ENCODE results near the gene RPGR.

The RPGR gene

DNA sequence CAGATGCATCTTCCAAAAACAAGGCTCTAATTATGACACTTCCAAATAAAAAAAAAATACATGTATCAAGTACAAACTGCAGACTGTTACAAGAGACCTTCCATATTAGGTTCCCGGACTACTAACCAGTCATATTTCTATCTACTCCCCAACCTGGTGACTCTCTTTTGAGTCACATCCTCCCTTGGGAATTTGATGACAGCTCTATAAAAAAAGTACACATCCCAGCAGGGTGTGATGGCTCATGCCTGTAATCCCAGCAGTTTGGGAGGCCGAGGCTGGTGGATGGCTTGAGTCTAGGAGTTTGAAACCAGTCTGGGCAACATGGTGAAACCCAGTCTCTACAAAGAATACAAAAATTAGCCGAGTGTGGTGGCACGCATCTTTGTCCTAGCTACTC, 14.9 kb downstream of the RPGR start:
- H3K36me3 Mint-ChIP-seq (ENCODE audit: low read depth): peaks cover 45% of the 10 kb centered on the region
- no peak overlapping the region for H3K4me3 Mint-ChIP-seq
- H3K9me3 Mint-ChIP-seq: no peaks in the 10 kb centered on the region
- no peaks in the 10 kb centered on the region for H3K27me3 Mint-ChIP-seq
- intact Hi-C loops (cut with micrococcal nuclease): no loop called here
- no peaks in the 10 kb centered on the region for H3K4me1 Mint-ChIP-seq (ENCODE audit: low read depth)
- no peak overlapping the region for H3K27ac Mint-ChIP-seq

DNA sequence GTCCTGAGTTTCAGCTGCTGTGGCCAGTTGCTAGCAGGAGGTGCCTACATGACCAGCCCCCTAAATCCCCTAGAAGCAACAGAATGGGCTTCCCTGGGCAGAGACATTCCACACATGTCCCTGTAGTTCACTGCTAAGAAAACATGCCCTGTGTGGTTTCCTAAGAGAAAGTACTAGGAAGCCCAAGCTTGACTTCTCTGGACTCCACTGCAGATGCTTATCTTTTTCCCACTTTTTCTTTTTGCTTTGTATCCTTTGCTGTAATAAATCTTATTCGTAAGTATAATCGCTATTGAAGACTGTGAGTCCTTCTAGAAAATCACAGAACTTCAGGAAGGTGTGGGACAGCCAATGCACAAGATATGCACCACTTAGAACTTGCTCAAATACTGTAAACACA, 15.6 kb downstream of the RPGR start:
- intact Hi-C loops (cut with micrococcal nuclease): no loop called here
- Mint-ChIP-seq H3K4me1 (ENCODE audit: low read depth) (no peaks in the 10 kb centered on the region), H3K27ac (no peak overlapping the region), H3K36me3 (ENCODE audit: low read depth) (peaks cover 45% of the 10 kb centered on the region), H3K27me3 (no peaks in the 10 kb centered on the region), H3K9me3 (no peaks in the 10 kb centered on the region), H3K4me3 (no peak overlapping the region)

DNA sequence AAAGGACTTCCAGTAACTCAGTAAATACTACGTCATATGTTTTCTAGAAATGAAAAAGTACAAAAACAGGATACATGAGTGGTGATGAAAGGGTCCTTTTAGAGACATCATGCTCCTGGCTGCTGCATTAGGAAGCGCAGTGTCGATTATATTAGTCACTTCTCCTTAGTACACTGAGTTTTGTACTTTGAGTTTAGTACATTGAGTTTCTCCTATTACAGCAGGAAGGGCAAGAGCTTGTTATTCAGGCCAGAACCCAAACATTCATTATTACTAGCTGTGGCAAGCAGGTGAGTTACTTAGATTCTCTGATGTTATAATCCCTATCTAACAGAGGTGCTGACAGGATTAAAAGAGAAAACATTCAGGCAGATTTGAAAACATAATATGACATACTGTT, 21.3 kb downstream of the RPGR start:
- H3K27ac Mint-ChIP-seq: no peak overlapping the region
- no peaks in the 10 kb centered on the region for H3K27me3 Mint-ChIP-seq
- intact Hi-C loops (cut with micrococcal nuclease): no loop called here
- H3K36me3 Mint-ChIP-seq (ENCODE audit: low read depth): peaks cover 28% of the 10 kb centered on the region
- H3K4me1 Mint-ChIP-seq (ENCODE audit: low read depth): no peaks in the 10 kb centered on the region
- H3K9me3 Mint-ChIP-seq: no peaks in the 10 kb centered on the region
- H3K4me3 Mint-ChIP-seq: no peak overlapping the region

DNA sequence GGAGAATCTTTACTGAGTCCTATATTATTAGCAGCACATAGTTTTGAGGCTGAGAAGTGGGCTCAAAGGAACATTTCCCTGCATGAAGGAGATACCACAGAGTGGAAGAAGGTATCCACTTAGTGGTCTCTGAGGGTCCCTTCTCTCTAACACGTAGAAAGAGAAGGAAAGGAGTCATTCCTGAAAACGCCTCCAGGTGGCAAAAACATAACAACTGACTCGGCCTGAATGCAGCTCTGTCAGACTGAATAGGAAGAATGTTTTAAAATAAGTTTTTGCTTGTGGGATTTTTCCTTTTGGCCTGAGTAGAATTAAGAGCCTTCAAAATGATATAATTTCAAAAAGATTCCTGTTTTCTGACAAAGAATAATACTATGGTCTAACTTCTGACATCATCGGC, 23.3 kb downstream of the RPGR start:
- no peak overlapping the region for H3K4me3 Mint-ChIP-seq
- peaks cover 19% of the 10 kb centered on the region for H3K36me3 Mint-ChIP-seq (ENCODE audit: low read depth)
- H3K27ac Mint-ChIP-seq: no peak overlapping the region
- no peaks in the 10 kb centered on the region for H3K4me1 Mint-ChIP-seq (ENCODE audit: low read depth)
- intact Hi-C loops (cut with micrococcal nuclease): no loop called here
- H3K9me3 Mint-ChIP-seq: no peaks in the 10 kb centered on the region
- no peaks in the 10 kb centered on the region for H3K27me3 Mint-ChIP-seq

DNA sequence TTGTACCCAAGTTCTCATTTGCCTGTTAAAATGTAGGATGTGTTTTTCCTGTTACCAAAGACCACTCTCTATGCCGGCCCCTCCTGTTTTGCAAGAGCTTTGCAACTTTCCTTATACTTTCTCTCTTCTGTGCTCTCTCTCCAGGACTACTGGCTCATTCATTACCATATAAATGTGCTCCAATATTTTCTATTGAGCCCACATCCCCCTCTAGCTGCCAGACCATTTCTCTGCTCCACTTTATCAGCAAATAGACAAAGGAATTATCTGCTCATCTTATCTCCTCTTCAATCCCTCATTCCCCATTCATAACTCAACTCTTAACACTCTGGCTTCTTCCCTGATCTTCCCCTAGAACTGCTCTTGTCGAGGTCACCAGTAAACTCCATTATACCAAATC, 33.6 kb downstream of the RPGR start:
- intact Hi-C loops (cut with micrococcal nuclease): no loop called here
- Mint-ChIP-seq H3K27ac (no peak overlapping the region), H3K9me3 (no peaks in the 10 kb centered on the region), H3K27me3 (no peaks in the 10 kb centered on the region), H3K4me3 (no peak overlapping the region), H3K36me3 (ENCODE audit: low read depth) (peaks cover 11% of the 10 kb centered on the region), H3K4me1 (ENCODE audit: low read depth) (no peaks in the 10 kb centered on the region)

DNA sequence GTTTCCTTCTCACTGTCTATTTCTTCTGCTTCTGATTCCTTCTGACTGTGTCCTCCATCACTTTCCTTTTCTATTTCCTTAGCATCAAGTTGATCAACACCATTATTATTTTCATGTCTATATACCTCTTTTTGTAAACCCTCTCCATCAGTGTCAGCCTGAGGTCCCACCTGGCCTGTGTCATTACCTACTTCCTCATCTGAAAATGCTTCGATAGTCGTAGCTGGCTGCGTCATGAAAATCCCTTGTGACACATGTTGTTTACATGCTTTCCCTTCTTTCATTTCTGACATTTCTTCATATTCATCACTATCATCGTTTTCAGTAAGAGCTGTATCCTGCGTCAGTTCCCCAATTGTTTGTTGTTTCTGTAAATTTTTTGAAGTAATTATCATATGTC, 39.6 kb downstream of the RPGR start:
- no peaks in the 10 kb centered on the region for H3K4me1 Mint-ChIP-seq (ENCODE audit: low read depth)
- H3K9me3 Mint-ChIP-seq: peaks cover 12% of the 10 kb centered on the region
- no peak overlapping the region for H3K4me3 Mint-ChIP-seq
- H3K36me3 Mint-ChIP-seq (ENCODE audit: low read depth): peaks cover 35% of the 10 kb centered on the region
- H3K27me3 Mint-ChIP-seq: no peaks in the 10 kb centered on the region
- intact Hi-C loops (cut with micrococcal nuclease): no loop called here
- no peak overlapping the region for H3K27ac Mint-ChIP-seq

DNA sequence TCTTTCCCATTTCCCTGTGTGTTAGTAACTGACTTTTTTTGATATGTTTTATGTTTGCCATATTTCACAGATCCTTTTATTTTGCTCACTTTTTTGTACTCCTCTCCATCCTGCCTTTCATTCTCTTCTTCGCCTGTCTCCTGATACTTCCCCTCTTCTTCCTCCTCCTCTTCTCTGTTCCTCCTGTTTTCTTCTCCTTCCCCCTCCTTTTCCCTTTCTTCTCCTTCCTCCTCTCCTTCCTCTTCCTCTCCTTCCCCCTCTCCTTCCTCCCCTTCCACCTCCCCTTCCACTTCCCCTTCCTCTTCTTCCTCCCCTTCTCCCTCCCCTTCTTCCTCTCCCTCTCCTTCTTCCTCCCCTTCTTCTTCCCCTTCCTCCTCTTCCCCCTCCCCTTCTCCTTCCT, 41.7 kb downstream of the RPGR start:
- intact Hi-C loops (cut with micrococcal nuclease): no loop called here

DNA sequence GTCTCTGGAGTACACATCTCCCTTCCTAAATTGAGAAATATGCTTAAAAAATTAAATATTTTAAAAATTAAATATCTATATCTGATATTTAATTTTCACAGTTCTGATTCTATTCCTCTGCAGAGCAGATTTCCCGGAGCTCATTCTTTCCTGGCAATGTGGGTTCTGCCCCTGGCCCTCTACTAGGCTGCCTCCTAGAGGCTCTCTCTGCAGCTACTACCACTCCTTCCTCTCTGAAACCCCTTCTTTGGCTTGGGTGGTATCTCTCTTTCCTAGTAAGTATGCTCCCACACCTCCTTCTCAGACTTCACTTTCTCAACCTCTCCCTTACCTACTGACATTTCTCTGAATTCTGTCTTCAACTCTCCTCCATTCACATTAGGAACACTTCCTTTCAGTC, 45.3 kb downstream of the RPGR start:
- Mint-ChIP-seq H3K27me3 (no peaks in the 10 kb centered on the region), H3K9me3 (peaks cover 10% of the 10 kb centered on the region), H3K4me3 (no peak overlapping the region), H3K27ac (no peak overlapping the region), H3K4me1 (ENCODE audit: low read depth) (no peaks in the 10 kb centered on the region), H3K36me3 (ENCODE audit: low read depth) (peaks cover 22% of the 10 kb centered on the region)
- intact Hi-C loops (cut with micrococcal nuclease): no loop called here

More for the DNA sequence above, 41.7 kb downstream of the RPGR start:
- Mint-ChIP-seq H3K9me3 (peaks cover 12% of the 10 kb centered on the region), H3K27ac (no peak overlapping the region), H3K4me3 (no peak overlapping the region), H3K4me1 (ENCODE audit: low read depth) (no peaks in the 10 kb centered on the region), H3K27me3 (no peaks in the 10 kb centered on the region), H3K36me3 (ENCODE audit: low read depth) (peaks cover 36% of the 10 kb centered on the region)

DNA sequence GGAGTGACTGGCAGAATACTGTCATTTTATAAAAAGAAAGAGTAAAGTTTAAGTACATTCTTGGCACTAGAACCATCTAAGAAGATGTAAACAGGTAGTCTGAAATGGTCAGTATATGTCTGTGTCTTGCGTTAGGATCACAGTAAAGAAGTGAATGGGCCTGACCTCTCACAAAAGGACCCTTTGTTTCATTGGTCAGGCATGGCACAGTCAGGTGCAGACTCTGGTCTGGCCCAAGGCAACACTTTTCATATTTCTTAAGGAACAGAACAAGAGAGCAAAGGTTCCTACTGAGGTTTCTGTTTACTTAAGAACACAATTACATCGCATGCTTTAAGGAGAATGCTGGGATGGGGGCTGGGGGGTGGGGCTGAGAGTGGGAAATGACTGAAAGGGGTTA, 48.1 kb downstream of the RPGR start:
- no peak overlapping the region for H3K27ac Mint-ChIP-seq
- peaks cover 15% of the 10 kb centered on the region for H3K4me1 Mint-ChIP-seq (ENCODE audit: low read depth)
- H3K27me3 Mint-ChIP-seq: no peaks in the 10 kb centered on the region

DNA sequence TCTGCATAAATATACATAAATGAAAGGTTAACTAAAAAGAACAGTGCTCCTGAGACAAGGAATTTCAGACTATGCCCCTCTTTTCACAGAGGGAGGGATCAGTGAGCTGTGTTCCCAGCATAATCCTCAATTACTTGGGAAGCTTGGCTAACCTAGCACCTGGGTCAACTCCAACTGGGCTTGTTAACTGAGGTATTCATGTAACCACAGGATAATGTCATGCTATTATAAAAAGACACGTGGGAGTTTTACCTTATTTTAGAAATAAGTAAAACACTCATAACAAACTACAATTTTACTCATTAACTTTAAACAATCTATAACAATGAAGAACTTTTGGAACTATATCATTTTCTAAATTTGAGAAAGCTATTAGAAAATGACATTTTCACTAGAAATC, 48.6 kb downstream of the RPGR start:
- Mint-ChIP-seq H3K9me3 (no peaks in the 10 kb centered on the region), H3K27me3 (no peaks in the 10 kb centered on the region), H3K36me3 (ENCODE audit: low read depth) (peaks cover 7% of the 10 kb centered on the region), H3K4me1 (ENCODE audit: low read depth) (peaks cover 15% of the 10 kb centered on the region), H3K4me3 (no peak overlapping the region), H3K27ac (no peak overlapping the region)
- intact Hi-C loops (cut with micrococcal nuclease): no loop called here

More for the DNA sequence above, 48.1 kb downstream of the RPGR start:
- no peaks in the 10 kb centered on the region for H3K9me3 Mint-ChIP-seq
- intact Hi-C loops (cut with micrococcal nuclease): no loop called here
- peaks cover 7% of the 10 kb centered on the region for H3K36me3 Mint-ChIP-seq (ENCODE audit: low read depth)
- no peak overlapping the region for H3K4me3 Mint-ChIP-seq

DNA sequence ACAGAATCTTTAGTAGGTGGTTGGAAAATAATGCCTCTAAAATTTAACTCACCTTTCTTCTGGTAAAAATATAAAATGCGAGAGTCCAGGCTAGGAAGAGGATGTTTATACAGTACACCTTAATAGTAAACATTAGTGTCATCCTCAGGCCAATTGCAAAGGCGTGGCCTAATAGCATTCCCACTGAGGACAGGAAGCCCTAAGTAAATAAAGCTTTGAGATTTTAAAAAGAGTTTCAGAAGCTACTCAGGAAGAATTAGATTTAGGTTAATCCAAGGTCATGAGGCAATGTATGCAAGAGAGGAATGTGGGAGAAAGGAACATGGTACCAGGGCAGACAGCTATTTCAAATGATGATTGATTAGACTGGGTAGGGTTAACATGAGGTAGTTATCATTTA, 49.5 kb downstream of the RPGR start:
- H3K9me3 Mint-ChIP-seq: no peaks in the 10 kb centered on the region
- H3K36me3 Mint-ChIP-seq (ENCODE audit: low read depth): peaks cover 7% of the 10 kb centered on the region
- H3K4me3 Mint-ChIP-seq: no peak overlapping the region
- H3K27ac Mint-ChIP-seq: no peak overlapping the region
- peaks cover 15% of the 10 kb centered on the region for H3K4me1 Mint-ChIP-seq (ENCODE audit: low read depth)
- H3K27me3 Mint-ChIP-seq: no peaks in the 10 kb centered on the region
- intact Hi-C loops (cut with micrococcal nuclease): no loop called here

DNA sequence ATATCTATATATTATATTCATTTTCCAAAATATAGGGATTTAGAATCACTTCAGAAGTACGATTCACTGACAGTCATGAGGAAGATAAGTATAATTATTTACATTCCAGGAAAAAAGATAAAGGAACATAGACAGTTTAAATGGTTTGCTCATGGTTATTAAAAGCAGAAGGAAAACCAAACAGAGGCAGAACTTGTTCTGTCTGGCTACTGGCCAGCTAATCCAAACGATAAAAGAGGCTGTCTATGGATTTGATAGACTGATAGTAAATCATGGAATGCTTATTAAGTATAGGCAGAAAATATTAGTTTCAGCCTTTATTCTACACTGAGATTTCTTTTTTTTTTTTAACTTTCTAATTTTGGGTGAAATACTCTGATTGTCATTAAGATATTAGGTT, 50.2 kb downstream of the RPGR start:
- intact Hi-C loops (cut with micrococcal nuclease): no loop called here
- Mint-ChIP-seq H3K4me3 (no peak overlapping the region), H3K36me3 (ENCODE audit: low read depth) (peaks cover 3% of the 10 kb centered on the region), H3K4me1 (ENCODE audit: low read depth) (peaks cover 15% of the 10 kb centered on the region), H3K27ac (no peak overlapping the region), H3K9me3 (no peaks in the 10 kb centered on the region), H3K27me3 (no peaks in the 10 kb centered on the region)

DNA sequence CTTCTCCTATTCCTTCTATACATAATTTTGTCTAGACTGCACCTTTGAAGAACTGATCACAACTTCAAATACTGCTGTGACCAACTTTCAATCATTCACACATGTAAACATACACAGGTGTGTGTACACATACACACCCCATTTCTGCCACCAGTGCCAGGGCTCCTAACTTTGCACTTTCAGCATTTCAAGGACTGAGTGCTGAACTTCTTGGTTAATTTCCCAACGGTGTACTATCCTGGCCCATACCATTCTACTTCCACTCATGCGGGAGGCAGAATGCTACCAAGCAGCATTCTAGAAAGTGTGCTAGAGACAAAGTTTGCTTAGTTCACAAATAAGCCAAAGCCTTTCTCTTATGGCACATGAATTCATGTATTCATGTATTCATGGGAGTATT, 51.2 kb downstream of the RPGR start:
- H3K27me3 Mint-ChIP-seq: no peaks in the 10 kb centered on the region
- H3K27ac Mint-ChIP-seq: no peak overlapping the region
- H3K9me3 Mint-ChIP-seq: no peaks in the 10 kb centered on the region
- H3K4me1 Mint-ChIP-seq (ENCODE audit: low read depth): peaks cover 15% of the 10 kb centered on the region
- intact Hi-C loops (cut with micrococcal nuclease): no loop called here
- no peak overlapping the region for H3K4me3 Mint-ChIP-seq
- H3K36me3 Mint-ChIP-seq (ENCODE audit: low read depth): no peaks in the 10 kb centered on the region

DNA sequence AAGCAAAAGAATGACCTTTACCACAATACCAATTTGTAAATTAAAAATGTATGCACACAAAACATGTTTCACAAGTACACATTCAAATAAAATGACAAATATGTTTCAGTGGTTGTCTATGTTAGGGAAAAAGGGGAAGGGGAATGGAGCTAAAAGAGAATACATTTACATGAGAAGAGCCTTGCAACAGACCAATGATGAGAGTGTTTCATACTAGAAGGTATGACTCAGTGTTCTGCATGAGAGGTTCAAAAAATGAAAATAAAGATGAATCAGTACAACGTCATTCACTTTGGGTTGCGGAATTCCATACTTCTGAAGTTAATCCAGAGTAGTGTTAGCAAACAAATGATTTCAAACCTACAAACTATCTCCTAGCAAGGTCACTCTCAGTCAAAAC, 51.7 kb downstream of the RPGR start:
- Mint-ChIP-seq H3K9me3 (no peaks in the 10 kb centered on the region), H3K36me3 (ENCODE audit: low read depth) (peaks cover 4% of the 10 kb centered on the region), H3K27me3 (no peaks in the 10 kb centered on the region), H3K27ac (no peak overlapping the region), H3K4me3 (no peak overlapping the region), H3K4me1 (ENCODE audit: low read depth) (peaks cover 19% of the 10 kb centered on the region)
- intact Hi-C loops (cut with micrococcal nuclease): no loop called here

DNA sequence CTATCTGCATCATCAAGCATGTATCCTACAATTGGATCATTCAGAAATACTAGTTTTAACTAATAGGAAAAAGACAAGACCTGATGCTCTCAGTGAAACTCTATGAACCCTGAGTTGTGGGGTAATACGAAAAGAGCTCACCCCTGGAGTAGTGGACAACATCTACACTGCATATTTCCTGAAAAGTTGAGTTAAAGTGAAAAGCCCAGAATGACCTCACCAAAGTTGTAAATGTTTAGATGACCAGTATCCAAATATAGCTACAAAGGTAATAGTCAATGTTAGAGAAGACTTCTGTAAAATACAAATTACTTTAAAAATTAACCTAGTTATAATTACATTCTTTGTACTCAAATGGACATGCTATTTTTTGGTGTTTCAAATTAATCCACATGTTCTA, 53.9 kb downstream of the RPGR start:
- intact Hi-C loops (cut with micrococcal nuclease): no loop called here
- Mint-ChIP-seq H3K4me1 (ENCODE audit: low read depth) (peaks cover 22% of the 10 kb centered on the region), H3K4me3 (no peak overlapping the region), H3K27ac (no peak overlapping the region), H3K9me3 (peaks cover under 1% of the 10 kb centered on the region), H3K27me3 (no peaks in the 10 kb centered on the region), H3K36me3 (ENCODE audit: low read depth) (peaks cover 9% of the 10 kb centered on the region)
